Esophagus muscularis mucosa (tissue), 3 donors: ENCODE results near the gene CCRL2.

Source experiments
- CTCF ChIP-seq, 3 experiments: fragments of 200-600 bp in 2 of 3; fragments of 450-650 bp in 1 of 3; sonication (generic) in 2 of 3; IDR thresholded peaks; one replicate each; pipeline ENCODE4 v1.5.1; 2017 to 2019; ENCODE audit warnings: antibody characterized with exemption in 3 of 3, mild to moderate bottlenecking in 2 of 3, moderate library complexity in 1 of 3
- POLR2A ChIP-seq: fragments of 450-650 bp; IDR thresholded peaks from one replicate; pipeline ENCODE4 v1.6.1; 2017; ENCODE audit warnings: antibody characterized with exemption, moderate library complexity, mild to moderate bottlenecking, low read depth
- POLR2AphosphoS5 ChIP-seq, 2 donors: sonication (generic); formaldehyde crosslinking; IDR thresholded peaks; one replicate each; pipeline ENCODE4 v1.6.1; 2017; ENCODE audit warnings: antibody characterized with exemption in 2 of 2

GRCh38 chr3:46454209-46454595, 47.1 kb downstream of the CCRL2 start:
- TF ChIP-seq CTCF (IDR thresholded peaks at IDR 0.05) = no peak
- no peak for TF ChIP-seq POLR2A
- TF ChIP-seq POLR2AphosphoS5 (IDR thresholded peaks at IDR 0.05) = no peak
